Adrenal gland (tissue), 5 donors: ENCODE measurements around the gene NACC2.

Source experiments
- CTCF ChIP-seq, 6 experiments: fragments of 450-650 bp in 4 of 6; fragments of 200-600 bp in 2 of 6; sonication (generic) in 1 of 6; IDR thresholded peaks; 1 replicate in 5 of 6; 2 replicates in 1 of 6; pipeline versions ENCODE4 v1.5.1 to v1.8.0; 2016 to 2021; ENCODE audit warnings: antibody characterized with exemption in 6 of 6, mild to moderate bottlenecking in 2 of 6, moderate library complexity in 1 of 6
- POLR2A ChIP-seq, 2 donors: fragments of 450-650 bp; IDR thresholded peaks; one replicate each; pipeline ENCODE4 v1.6.1; 2017; ENCODE audit warnings: antibody characterized with exemption in 2 of 2, mild to moderate bottlenecking in 2 of 2, moderate library complexity in 1 of 2
- donor health status: DM: no; HTN: no; CAD: no.

- TF ChIP-seq CTCF (IDR thresholded peaks at IDR 0.05) (no peak), POLR2A (IDR thresholded peaks at IDR 0.05) (no peak)
Observed at GRCh38 chr9:136020206-136020605, 74.9 kb downstream of the NACC2 start.
